Measurements from ENCODE around the gene RTN4RL1.
"Not testable (repeated sequence)": the region's sequence is repeated elsewhere in the genome, so short reads cannot be mapped to it uniquely, and the experiment has no call there.

Gene RTN4RL1

DNA sequence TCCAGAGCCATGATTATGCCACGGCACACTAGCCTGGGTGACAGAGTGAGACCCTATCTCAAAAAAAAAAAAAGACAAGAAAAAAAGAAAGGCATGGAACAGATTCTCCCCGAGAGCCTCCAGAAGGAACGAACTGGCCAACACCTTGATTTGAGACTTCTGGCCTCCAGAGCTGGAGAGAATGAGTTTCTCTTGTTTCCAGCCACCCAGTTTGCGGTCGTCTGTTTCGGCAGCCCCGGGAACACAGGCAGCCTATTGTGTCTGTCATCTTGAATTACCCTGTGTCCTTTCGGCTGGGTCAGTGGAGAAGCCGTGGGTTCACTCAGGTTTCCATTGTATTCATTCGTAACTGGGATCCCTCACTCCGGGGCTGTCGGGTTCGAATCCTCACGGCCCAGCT is 111.4 kb downstream of the RTN4RL1 start:
- no peak for DNase-seq

- no peak for DNase-seq
Measured at GRCh38 chr17:1912146-1912545, 113.0 kb downstream of the RTN4RL1 start.

- DNase-seq = no peak
Measured at GRCh38 chr17:1909985-1910384, 115.1 kb downstream of the RTN4RL1 start.

- peak; percentile 26 for DNase-seq
Measured at GRCh38 chr17:1908699-1909309, 116.3 kb downstream of the RTN4RL1 start.

GRCh38 chr17:1907909-1908698 is 117.0 kb downstream of the RTN4RL1 start:
- no peak for DNase-seq

GRCh38 chr17:1907216-1907631 is 117.9 kb downstream of the RTN4RL1 start:
- no peak for DNase-seq

DNA sequence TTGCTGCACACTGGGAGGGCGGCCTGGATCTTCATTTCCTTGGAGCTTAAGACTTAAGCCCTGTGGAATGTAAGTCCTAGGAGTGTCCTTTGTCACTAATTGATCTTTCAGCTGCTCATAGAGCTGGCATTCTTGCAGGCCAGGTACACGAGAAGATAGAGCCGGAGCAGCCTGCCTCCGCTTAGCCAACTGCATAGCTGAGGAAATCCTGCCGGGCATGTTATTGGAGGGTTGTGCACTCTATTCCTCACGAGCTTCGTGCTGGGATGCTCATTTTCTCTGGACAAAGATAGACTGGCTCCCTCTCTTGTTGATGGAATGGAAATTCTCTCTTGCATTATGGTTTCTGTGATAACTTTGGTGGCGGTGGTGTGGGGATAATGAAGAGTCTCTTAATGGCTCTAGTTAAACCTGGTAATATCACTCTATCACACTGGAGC is 118.5 kb downstream of the RTN4RL1 start:
- DNase-seq = peak; percentile 5

- peak; percentile 73 for DNase-seq
Measured at GRCh38 chr17:1905190-1905913, 119.8 kb downstream of the RTN4RL1 start.

DNA sequence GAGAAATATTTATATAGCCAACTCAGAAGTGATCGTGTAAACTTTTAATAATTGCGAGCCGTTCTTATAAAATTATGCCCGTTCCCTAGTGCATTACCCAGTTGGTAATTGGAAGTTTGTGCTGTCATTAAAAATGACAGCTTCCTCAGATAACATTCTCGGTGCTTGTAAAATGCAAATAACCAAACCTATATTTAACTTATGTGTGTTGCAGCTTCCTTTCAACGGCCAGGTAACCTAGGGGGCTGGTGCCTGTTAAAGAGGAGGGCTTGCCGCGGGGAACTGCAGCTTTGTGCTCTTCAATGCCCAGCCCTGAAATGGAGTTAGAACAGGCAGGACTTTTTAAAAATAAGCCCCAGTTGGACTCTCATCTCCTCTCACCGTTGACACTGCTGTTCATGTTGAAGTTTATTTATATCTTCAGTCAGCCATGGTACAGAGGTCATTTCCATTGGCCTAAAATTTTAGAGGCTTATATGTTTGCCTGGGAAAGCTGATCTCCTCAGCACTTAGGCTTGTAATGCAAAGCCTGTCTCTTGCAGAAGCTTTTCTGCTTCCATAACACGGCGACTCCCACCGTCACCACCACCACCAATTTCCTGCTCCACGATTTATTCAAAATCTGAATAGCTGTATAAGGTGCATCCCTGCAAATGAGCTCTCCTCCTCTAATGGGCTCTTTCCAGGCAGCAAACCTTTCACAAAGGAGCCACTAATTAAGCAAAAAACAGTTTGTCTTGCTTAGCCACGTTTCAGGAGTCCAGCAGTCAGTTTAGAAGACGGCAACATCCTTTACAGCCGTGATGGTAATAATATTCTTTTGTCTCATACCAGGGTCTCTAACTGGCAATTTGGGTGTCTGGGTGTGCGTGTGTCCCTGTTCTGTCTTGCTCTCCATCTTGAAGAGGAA is 120.6 kb downstream of the RTN4RL1 start:
- peak; percentile 39 for DNase-seq

- DNase-seq = no peak
Measured at GRCh38 chr17:1899403-1900000, 125.6 kb downstream of the RTN4RL1 start.

- DNase-seq = peak; percentile 73
Measured at GRCh38 chr17:1898872-1899271, 126.3 kb downstream of the RTN4RL1 start.

GRCh38 chr17:1898332-1898731 is 126.8 kb downstream of the RTN4RL1 start:
- peak; percentile 61 for DNase-seq

DNA sequence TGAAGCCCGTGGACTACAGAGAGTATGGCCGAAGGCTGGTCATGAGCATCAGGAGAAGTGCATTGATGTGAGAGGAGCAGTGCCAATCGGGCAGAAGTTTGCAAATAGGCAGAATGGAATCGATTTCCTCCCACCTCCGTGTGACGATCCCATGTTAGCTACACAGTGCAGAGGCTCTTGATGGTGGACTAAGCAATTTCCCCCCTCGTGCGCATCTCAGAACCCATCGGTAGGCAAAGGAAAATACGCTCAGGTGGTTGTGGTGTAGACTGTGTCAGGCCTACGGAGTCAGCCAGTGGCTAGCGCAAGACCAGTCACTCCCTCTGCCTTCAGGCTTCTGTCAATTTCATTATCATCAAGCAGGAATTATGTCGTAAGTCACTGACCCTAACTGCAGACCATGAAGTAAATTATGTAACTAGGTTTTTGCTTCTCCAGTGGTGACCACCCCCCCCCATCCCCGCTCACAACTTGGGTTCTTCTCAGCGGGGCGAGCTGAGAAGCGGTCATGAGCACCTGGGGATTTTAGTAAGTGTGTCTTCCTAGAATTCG is 128.0 kb downstream of the RTN4RL1 start:
- DNase-seq = no peak

- DNase-seq = peak; percentile 45
Measured at GRCh38 chr17:1896243-1897104, 128.7 kb downstream of the RTN4RL1 start.

DNA sequence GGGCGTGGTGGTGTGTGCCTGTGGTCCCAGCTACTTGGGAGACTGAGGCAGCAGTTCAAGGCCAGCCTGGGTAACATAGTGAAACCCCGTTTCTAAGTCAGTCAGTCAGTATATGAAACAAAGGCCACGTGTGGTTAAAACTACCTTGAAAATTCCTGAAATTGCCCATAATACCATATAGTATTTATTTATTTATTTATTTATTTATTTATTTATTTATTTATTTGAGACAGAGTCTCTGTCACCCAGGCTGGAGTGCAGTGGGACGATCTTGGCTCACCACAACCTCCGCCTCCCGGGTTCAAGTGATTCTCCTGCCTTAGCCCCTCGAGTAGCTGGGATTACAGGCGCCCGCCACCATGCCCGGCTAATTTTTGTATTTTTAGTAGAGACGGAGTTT is 129.7 kb downstream of the RTN4RL1 start:
- DNase-seq = not testable (repeated sequence)

GRCh38 chr17:1894753-1895339 is 130.3 kb downstream of the RTN4RL1 start:
- no peak for DNase-seq

DNA sequence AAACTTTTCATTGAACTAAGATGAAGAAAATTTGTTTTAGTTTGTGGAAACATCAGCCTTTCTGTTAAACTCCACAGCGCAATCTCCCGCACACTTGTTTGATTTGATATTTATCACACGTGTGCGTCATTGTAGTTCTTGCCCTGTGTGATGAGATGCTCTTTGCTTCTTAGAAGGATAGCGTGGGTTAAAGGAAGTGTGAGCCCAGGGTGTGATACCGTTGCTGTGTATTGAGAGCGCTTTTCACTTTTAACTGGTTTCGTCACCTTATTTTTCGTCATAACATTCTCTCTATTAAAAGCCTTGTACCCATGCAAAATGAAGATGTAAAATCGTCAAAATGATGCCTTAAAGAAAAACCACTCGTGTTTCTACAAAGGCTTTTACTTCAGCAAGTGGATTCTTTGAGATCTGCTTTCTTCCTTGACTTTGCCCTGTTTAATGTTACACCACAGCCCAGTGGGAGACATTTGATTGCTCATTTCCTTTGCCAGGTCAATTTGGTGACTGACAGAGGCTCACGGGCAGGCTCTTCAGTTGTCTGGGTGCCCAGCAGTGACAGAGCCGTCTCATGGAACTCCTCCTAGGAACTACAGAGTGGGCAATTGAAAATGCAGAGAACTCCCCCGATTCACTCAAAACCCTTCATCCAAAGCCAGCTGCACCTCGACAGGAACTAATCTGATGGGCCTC is 134.2 kb downstream of the RTN4RL1 start:
- DNase-seq = no peak

- no peak for DNase-seq
Measured at GRCh38 chr17:1888741-1889140, 136.4 kb downstream of the RTN4RL1 start.
